HEK293 (cell line): ENCODE results near the gene KLHL29.

Experiments
- CTCF ChIA-PET: fragments of 350-600 bp; formaldehyde crosslinking; extraction: SDS; loops from one replicate; lab custom pipeline; 2021; ENCODE audit warnings: antibody characterized with exemption; lab: Yijun Ruan, JAX
- POLR2A ChIA-PET: fragments of 300-600 bp; formaldehyde crosslinking; extraction: SDS; loops from one replicate; lab custom pipeline; 2020; ENCODE audit warnings: antibody characterized with exemption, inconsistent platforms; lab: Yijun Ruan, JAX
- H3K27ac ChIP-seq: fragments of 200-500 bp; sonication (Bioruptor generic); 2 replicates; pipeline ENCODE4 v1.5.1; 2014; ENCODE audit warnings: low read depth, low read length, control low read depth, inconsistent platforms; ENCODE audit errors: extremely low read depth
- H3K36me3 ChIP-seq, 2 experiments: fragments of 200-500 bp in 1 of 2; sonication (Bioruptor generic) in 1 of 2; 1 replicate in 1 of 2; 2 replicates in 1 of 2; pipeline ENCODE4 v1.5.1; 2014 to 2017; ENCODE audit warnings: inconsistent platforms in 2 of 2, low read length in 2 of 2; ENCODE audit not compliant: control insufficient read depth in 2 of 2, insufficient read depth in 1 of 2
- H3K4me1 ChIP-seq: fragments of 200-500 bp; sonication (Bioruptor generic); 2 replicates; pipeline ENCODE4 v1.5.1; 2014; ENCODE audit warnings: mild to moderate bottlenecking, low read length, inconsistent platforms; ENCODE audit not compliant: control insufficient read depth, insufficient read depth
- H3K4me3 ChIP-seq: 2 replicates; pipeline ENCODE4 v1.5.1; 2011; ENCODE audit warnings: low read depth, mild to moderate bottlenecking, control low read depth, low read length, moderate library complexity
- H3K9me3 ChIP-seq: fragments of 200-500 bp; sonication (Bioruptor generic); 2 replicates; pipeline ENCODE4 v1.5.1; 2014; ENCODE audit warnings: low read depth, low read length, inconsistent platforms; ENCODE audit not compliant: control insufficient read depth, insufficient read depth
- IKZF3 ChIP-seq: fragments of 450-650 bp; IDR thresholded peaks from 2 replicates; pipeline ENCODE4 v1.5.0; 2018; ENCODE audit warnings: missing biosample characterization, mild to moderate bottlenecking, missing genetic modification characterization, moderate library complexity
- KLF7 ChIP-seq: fragments of 450-650 bp; formaldehyde crosslinking; IDR thresholded peaks from 2 replicates; pipeline ENCODE4 v1.5.1; 2016; ENCODE audit warnings: missing biosample characterization, missing genetic modification characterization, borderline replicate concordance
- MZF1 ChIP-seq: fragments of 450-650 bp; formaldehyde crosslinking; IDR thresholded peaks from 2 replicates; pipeline ENCODE4 v1.5.1; 2017; ENCODE audit warnings: missing biosample characterization, missing genetic modification characterization, borderline replicate concordance
- PRDM1 ChIP-seq: fragments of 450-650 bp; formaldehyde crosslinking; IDR thresholded peaks from 2 replicates; pipeline ENCODE4; 2016; ENCODE audit warnings: missing biosample characterization, missing genetic modification characterization
- ZBTB20 ChIP-seq: fragments of 450-650 bp; formaldehyde crosslinking; IDR thresholded peaks from 2 replicates; pipeline ENCODE4 v1.5.1; 2016; ENCODE audit warnings: missing biosample characterization, missing genetic modification characterization
- ZBTB48 ChIP-seq: fragments of 450-650 bp; formaldehyde crosslinking; IDR thresholded peaks from 2 replicates; pipeline ENCODE4 v1.5.1; 2016; ENCODE audit warnings: missing biosample characterization, missing genetic modification characterization
- ZBTB6 ChIP-seq: fragments of 450-650 bp; formaldehyde crosslinking; IDR thresholded peaks from 2 replicates; pipeline ENCODE4 v1.5.1; 2017; ENCODE audit warnings: missing biosample characterization, missing genetic modification characterization
- ZNF146 ChIP-seq: fragments of 450-650 bp; formaldehyde crosslinking; IDR thresholded peaks from 2 replicates; pipeline ENCODE4 v1.5.1; 2016; ENCODE audit warnings: missing biosample characterization, missing genetic modification characterization
- ZNF26 ChIP-seq: fragments of 450-650 bp; formaldehyde crosslinking; IDR thresholded peaks from 2 replicates; pipeline ENCODE4 v1.5.1; 2016; ENCODE audit warnings: missing biosample characterization, missing genetic modification characterization
- ZNF266 ChIP-seq: fragments of 450-650 bp; formaldehyde crosslinking; IDR thresholded peaks from 2 replicates; pipeline ENCODE4 v1.5.1; 2016; ENCODE audit warnings: missing biosample characterization, missing genetic modification characterization, low read depth
- ZNF280C ChIP-seq: fragments of 450-650 bp; formaldehyde crosslinking; IDR thresholded peaks from 2 replicates; pipeline ENCODE4 v1.5.1; 2016; ENCODE audit warnings: missing biosample characterization, missing genetic modification characterization
- ZNF302 ChIP-seq: fragments of 450-650 bp; formaldehyde crosslinking; IDR thresholded peaks from 2 replicates; pipeline ENCODE4 v1.5.1; 2016; ENCODE audit warnings: missing biosample characterization, missing genetic modification characterization, low read depth
- ZNF391 ChIP-seq: fragments of 450-650 bp; formaldehyde crosslinking; IDR thresholded peaks from 2 replicates; pipeline ENCODE4 v1.5.1; 2016; ENCODE audit warnings: low read depth, missing biosample characterization, missing genetic modification characterization, borderline replicate concordance
- ZNF404 ChIP-seq: fragments of 450-650 bp; formaldehyde crosslinking; IDR thresholded peaks from 2 replicates; pipeline ENCODE4 v1.5.1; 2017; ENCODE audit warnings: missing biosample characterization, missing genetic modification characterization
- ZNF544 ChIP-seq: fragments of 450-650 bp; formaldehyde crosslinking; IDR thresholded peaks from 2 replicates; pipeline ENCODE4 v1.5.0; 2017; ENCODE audit warnings: missing biosample characterization, missing genetic modification characterization
- ZNF561 ChIP-seq: fragments of 450-650 bp; IDR thresholded peaks from 2 replicates; pipeline ENCODE4 v1.5.1; 2018; ENCODE audit warnings: missing biosample characterization, missing genetic modification characterization, borderline replicate concordance
- ZNF610 ChIP-seq: fragments of 450-650 bp; formaldehyde crosslinking; IDR thresholded peaks from 2 replicates; pipeline ENCODE4 v1.5.1; 2016; ENCODE audit warnings: missing biosample characterization, missing genetic modification characterization, borderline replicate concordance
- ZNF692 ChIP-seq: fragments of 450-650 bp; formaldehyde crosslinking; IDR thresholded peaks from 2 replicates; pipeline ENCODE4 v1.5.1; 2016; ENCODE audit warnings: missing biosample characterization, missing genetic modification characterization
- ZNF701 ChIP-seq: fragments of 450-650 bp; formaldehyde crosslinking; IDR thresholded peaks from 2 replicates; pipeline ENCODE4 v1.5.1; 2016; ENCODE audit warnings: missing biosample characterization, missing genetic modification characterization
- ZNF707 ChIP-seq: fragments of 450-650 bp; formaldehyde crosslinking; IDR thresholded peaks from 2 replicates; pipeline ENCODE4 v1.5.1; 2016; ENCODE audit warnings: missing biosample characterization, missing genetic modification characterization
- ZSCAN16 ChIP-seq: fragments of 450-650 bp; formaldehyde crosslinking; IDR thresholded peaks from 2 replicates; pipeline ENCODE4 v1.5.1; 2016; ENCODE audit warnings: missing biosample characterization, missing genetic modification characterization

KLHL29 gene

GRCh38 chr2:23400703-23401102 is 15.7 kb downstream of the KLHL29 start:
- Histone ChIP-seq H3K4me1 (peaks cover 14% of the 10 kb centered on the region), H3K9me3 (no peaks in the 10 kb centered on the region), H3K36me3 (no peaks in the 10 kb centered on the region), H3K27ac (no peak overlapping the region), H3K4me3 (no peak overlapping the region)
- ChIA-PET CTCF (interaction anchor here (0.6 to 0.9 kb wide), 3 partner anchors 61 to 497 kb away, joined by 3 read pairs; no protein-coding TSS in a partner anchor), POLR2A (interaction anchor here (1.1 kb wide), 1 partner anchor 14 kb away, joined by 4 read pairs; no protein-coding TSS in a partner anchor)
- TF ChIP-seq ZNF561 (tag by site-specific recombination) (no peak), ZBTB6 (tag by site-specific recombination) (no peak), MZF1 (tag by site-specific recombination) (no peak), ZNF26 (tag by site-specific recombination) (no peak), IKZF3 (tag by site-specific recombination) (no peak), ZNF391 (tag by site-specific recombination) (no peak), ZBTB20 (tag by site-specific recombination) (no peak), ZNF266 (tag by site-specific recombination) (no peak), ZNF146 (tag by site-specific recombination) (no peak)

GRCh38 chr2:23401427-23402204 is 16.6 kb downstream of the KLHL29 start:
- TF ChIP-seq ZSCAN16 (peak; percentile 40; the same call in 1 of the 2 replicates), PRDM1 (no peak)
- CTCF ChIA-PET = no interaction called here
- Histone ChIP-seq H3K27ac (no peak overlapping the region), H3K9me3 (no peaks in the 10 kb centered on the region), H3K36me3 (no peaks in the 10 kb centered on the region), H3K4me3 (no peak overlapping the region), H3K4me1 (peaks cover 14% of the 10 kb centered on the region)
- POLR2A ChIA-PET = no interaction called here

- no peaks in the 10 kb centered on the region for H3K36me3 ChIP-seq
- H3K4me3 ChIP-seq = no peak overlapping the region
- ChIA-PET POLR2A (no interaction called here), CTCF (no interaction called here)
- no peak for TF ChIP-seq ZBTB48 (tag by site-specific recombination)
- TF ChIP-seq ZNF701 (tag by site-specific recombination) = no peak
- no peak for TF ChIP-seq ZNF404 (tag by site-specific recombination)
- no peak for TF ChIP-seq KLF7 (tag by site-specific recombination)
- no peak for TF ChIP-seq ZNF610
- TF ChIP-seq ZNF692 (tag by site-specific recombination) = no peak
- no peak for TF ChIP-seq ZNF707 (tag by site-specific recombination)
- TF ChIP-seq ZNF302 = no peak
- TF ChIP-seq ZNF544 (tag by site-specific recombination) = no peak
- no peak for TF ChIP-seq ZNF280C (tag by site-specific recombination)
- H3K9me3 ChIP-seq = no peaks in the 10 kb centered on the region
- peaks cover 14% of the 10 kb centered on the region for H3K4me1 ChIP-seq
- H3K27ac ChIP-seq = no peak overlapping the region
Observed at GRCh38 chr2:23402205-23402740, 17.3 kb downstream of the KLHL29 start.
